HEK293T (cell line): ENCODE measurements around the gene PAPPA.

Experiments used
- FOXA1 ChIP-seq: fragments of 450-650 bp; IDR thresholded peaks from 2 replicates; pipeline ENCODE4 v1.6.1; 2016; ENCODE audit warnings: mild to moderate bottlenecking
- FOXK2 ChIP-seq: fragments of 450-650 bp; IDR thresholded peaks from 2 replicates; pipeline ENCODE4 v1.6.1; 2016; ENCODE audit warnings: mild to moderate bottlenecking
- HDGF ChIP-seq: fragments of 450-650 bp; IDR thresholded peaks from 2 replicates; pipeline ENCODE4 v1.6.1; 2017; ENCODE audit warnings: antibody characterized with exemption, borderline replicate concordance
- SP1 ChIP-seq: fragments of 450-650 bp; IDR thresholded peaks from 2 replicates; pipeline ENCODE4 v1.6.1; 2017
- SUZ12 ChIP-seq: fragments of 450-650 bp; IDR thresholded peaks from 2 replicates; pipeline ENCODE4 v1.6.1; 2016; ENCODE audit warnings: mild to moderate bottlenecking

DNA sequence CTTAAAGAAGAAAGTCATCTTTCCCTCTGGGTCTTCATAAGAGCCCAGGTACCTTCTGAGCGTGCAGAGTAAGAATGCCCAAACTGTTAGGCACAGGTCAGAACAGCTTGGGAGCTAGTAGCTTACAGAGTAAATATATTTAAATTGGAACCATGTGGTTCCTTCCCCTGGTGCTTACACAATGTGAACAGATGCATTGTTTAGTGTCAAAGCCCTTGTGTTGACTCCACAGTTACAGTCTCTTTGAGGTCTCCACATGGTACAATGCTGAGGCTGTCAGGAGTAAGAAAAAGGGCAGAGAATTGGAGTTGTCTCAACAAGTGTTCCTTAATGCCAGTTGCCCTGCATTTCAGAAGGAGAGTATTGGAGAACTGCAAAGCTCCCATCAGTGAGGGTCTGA, 188.5 kb downstream of the PAPPA start:
- TF ChIP-seq SP1 (no peak), FOXK2 (no peak), SUZ12 (no peak), FOXA1 (no peak), HDGF (no peak)
